ENCODE measurements around the gene IFNAR1.
"Not testable (repeated sequence)": the region's sequence is repeated elsewhere in the genome, so short reads cannot be mapped to it uniquely, and the experiment has no call there.

- TF ChIP-seq, protein P1, sequence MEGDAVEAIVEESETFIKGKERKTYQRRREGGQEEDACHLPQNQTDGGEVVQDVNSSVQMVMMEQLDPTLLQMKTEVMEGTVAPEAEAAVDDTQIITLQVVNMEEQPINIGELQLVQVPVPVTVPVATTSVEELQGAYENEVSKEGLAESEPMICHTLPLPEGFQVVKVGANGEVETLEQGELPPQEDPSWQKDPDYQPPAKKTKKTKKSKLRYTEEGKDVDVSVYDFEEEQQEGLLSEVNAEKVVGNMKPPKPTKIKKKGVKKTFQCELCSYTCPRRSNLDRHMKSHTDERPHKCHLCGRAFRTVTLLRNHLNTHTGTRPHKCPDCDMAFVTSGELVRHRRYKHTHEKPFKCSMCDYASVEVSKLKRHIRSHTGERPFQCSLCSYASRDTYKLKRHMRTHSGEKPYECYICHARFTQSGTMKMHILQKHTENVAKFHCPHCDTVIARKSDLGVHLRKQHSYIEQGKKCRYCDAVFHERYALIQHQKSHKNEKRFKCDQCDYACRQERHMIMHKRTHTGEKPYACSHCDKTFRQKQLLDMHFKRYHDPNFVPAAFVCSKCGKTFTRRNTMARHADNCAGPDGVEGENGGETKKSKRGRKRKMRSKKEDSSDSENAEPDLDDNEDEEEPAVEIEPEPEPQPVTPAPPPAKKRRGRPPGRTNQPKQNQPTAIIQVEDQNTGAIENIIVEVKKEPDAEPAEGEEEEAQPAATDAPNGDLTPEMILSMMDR (conservative IDR thresholded peaks at IDR 0.05 in 1 of 2, IDR thresholded peaks at IDR 0.05 in 1 of 2; ENCODE audit: low read depth in 1 of 2, low read length in 2 of 2): not testable (repeated sequence)
- not testable (repeated sequence) for TF ChIP-seq EZH2 (IDR thresholded peaks at IDR 0.05; ENCODE audit: low read length, missing control alignments)
These were observed 55.2 kb downstream of the IFNAR1 start for GRCh38 chr21:33379934-33380333.

All from fibroblast of lung (primary cell).